ENCODE measurements around the gene CSNK1G1.

- no peak for TF ChIP-seq POLR2A (IDR thresholded peaks at IDR 0.05; ENCODE audit: low read depth, low read length)
- no peak for TF ChIP-seq POLR2AphosphoS5 (IDR thresholded peaks at IDR 0.05; ENCODE audit: low read depth, low read length)
- no peak for TF ChIP-seq TAF1 (IDR thresholded peaks at IDR 0.05; ENCODE audit: borderline replicate concordance, low read depth, low read length)
Observed at GRCh38 chr15:64351265-64351664, 4.7 kb downstream of the CSNK1G1 start.
